Fibroblast of the aortic adventitia (primary cell): ENCODE measurements around the gene CWC22. TPM values are rescaled to one million over a fixed set of nuclear protein-coding genes. Genes with fewer than 3 reads are reported as not detected.

Experiments
- DNase-seq: peaks from one replicate; pipeline ENCODE4 v3.0.0-alpha.2; 2010; ENCODE audit warnings: low read depth
- H3K4me3 ChIP-seq: 2 replicates; pipeline ENCODE4 v1.5.1; 2011; ENCODE audit warnings: low read depth, mild to moderate bottlenecking, control low read depth, low read length, moderate library complexity
- total RNA-seq: library from RNA; depleted of rRNA; stranded (reverse); fragments of >200 nt; gene quantifications from 2 replicates; pipeline ENCODE4 v1.2.3, GENCODE V29; 2012; ENCODE audit warnings: low replicate concordance
- TF ChIP-seq, protein P1 (sequence below): IDR thresholded peaks from 2 replicates; pipeline ENCODE4 v1.5.1; 2011; ENCODE audit warnings: mild to moderate bottlenecking, low read length, control low read depth, inconsistent platforms; ENCODE audit not compliant: insufficient read depth

CWC22 gene
- total RNA-seq, 1 donor, result 38.8 TPM

DNA sequence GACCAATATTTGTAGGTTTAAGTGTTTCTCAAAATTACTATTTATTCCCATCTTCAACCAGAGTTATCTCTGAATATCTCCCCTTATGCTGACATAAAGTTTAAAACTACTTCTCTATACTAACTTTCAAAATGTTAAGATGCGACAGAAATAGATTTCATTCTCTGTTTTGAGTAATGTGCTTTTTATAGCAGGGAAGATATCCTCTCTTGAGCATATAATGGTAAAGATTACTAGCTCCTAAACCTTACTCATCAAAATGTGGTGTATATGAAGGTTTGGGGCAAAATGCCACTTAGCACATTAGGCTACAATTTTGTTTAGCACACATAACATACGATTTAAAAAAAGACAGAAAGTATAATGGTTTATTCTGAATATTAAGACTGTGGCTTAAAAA is 54.4 kb downstream of the CWC22 start:
- TF ChIP-seq, protein P1, sequence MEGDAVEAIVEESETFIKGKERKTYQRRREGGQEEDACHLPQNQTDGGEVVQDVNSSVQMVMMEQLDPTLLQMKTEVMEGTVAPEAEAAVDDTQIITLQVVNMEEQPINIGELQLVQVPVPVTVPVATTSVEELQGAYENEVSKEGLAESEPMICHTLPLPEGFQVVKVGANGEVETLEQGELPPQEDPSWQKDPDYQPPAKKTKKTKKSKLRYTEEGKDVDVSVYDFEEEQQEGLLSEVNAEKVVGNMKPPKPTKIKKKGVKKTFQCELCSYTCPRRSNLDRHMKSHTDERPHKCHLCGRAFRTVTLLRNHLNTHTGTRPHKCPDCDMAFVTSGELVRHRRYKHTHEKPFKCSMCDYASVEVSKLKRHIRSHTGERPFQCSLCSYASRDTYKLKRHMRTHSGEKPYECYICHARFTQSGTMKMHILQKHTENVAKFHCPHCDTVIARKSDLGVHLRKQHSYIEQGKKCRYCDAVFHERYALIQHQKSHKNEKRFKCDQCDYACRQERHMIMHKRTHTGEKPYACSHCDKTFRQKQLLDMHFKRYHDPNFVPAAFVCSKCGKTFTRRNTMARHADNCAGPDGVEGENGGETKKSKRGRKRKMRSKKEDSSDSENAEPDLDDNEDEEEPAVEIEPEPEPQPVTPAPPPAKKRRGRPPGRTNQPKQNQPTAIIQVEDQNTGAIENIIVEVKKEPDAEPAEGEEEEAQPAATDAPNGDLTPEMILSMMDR, result no peak
- no peak overlapping the region for H3K4me3 ChIP-seq
- DNase-seq, result no peak

DNA sequence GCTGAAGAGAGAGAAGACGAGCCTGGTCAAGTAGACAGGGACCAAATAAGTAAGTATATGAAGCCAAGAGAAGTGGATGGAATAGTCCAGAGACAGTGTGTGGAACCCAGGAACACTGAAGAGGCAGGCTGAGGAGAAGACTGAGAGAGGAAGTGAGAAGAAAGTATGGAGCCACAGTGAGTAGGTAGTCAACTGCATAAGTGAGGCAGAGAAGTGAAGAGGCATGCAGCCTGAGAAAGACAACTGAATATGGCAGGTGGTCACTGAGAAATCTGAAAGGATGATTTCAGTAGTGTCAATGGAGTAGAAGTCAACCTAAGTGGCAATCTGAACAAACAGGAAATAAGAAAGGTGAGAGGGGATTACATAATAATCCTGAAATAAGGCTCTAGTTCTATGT is 55.4 kb downstream of the CWC22 start:
- DNase-seq, result no peak
- no peak overlapping the region for H3K4me3 ChIP-seq
- TF ChIP-seq, protein P1, result no peak

DNA sequence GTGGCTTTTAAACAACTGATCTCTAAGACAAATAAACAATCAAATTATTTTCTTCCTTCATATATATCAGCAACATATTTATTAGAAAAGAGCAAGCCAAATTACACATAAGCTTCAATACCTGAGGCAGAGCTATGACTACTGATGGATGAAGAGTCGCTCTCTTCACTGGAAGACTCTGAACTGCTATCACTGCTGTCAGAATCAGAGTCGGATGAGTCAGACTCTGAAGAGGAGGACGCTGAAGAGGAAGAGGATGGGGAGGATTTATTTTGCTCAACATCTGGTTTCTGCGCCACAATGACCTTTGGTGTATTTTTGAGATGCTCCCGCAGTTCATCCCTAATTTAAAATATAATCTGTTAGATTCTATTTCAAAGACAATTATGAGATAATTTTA is 56.7 kb downstream of the CWC22 start:
- no peak for DNase-seq
- no peak overlapping the region for H3K4me3 ChIP-seq
- TF ChIP-seq, protein P1, result no peak

DNA sequence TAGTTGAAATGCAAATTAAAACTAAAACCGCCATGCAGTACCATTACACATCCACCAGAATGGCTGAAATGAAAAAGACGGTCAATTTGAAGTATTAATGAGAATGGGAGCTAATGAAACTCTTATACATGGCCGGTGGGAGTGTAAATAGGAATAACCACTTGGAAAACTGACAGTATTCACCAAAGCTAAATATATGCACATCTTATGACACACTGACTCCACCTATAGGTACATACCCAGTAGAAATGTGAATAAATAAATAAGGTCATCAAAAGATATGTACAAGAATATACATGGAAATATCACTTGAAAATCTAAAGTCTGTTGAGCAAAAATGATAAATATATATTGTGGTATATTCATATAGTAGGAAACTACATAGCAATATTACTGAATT is 57.7 kb downstream of the CWC22 start:
- no peak for DNase-seq
- TF ChIP-seq, protein P1, result no peak
- no peak overlapping the region for H3K4me3 ChIP-seq

DNA sequence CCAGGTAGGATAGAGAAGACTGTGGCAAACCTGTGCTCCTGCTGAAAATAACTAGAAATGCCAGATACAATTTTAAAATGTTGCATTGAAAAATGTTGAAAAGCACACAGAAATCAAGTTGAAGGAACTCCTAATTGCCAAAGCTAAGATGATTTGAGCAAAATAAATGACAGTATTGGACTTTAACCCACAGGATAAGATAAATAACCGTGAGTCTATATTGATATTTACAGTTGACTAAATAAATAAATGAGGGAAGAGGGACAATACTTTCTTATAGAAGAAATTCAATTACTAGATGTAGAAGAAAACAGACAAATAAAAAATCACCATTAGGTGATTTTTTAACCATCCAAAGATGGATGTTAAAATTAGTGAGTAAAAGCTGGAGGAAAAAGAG is 59.0 kb downstream of the CWC22 start:
- H3K4me3 ChIP-seq, result no peak overlapping the region
- TF ChIP-seq, protein P1, result no peak
- no peak for DNase-seq

DNA sequence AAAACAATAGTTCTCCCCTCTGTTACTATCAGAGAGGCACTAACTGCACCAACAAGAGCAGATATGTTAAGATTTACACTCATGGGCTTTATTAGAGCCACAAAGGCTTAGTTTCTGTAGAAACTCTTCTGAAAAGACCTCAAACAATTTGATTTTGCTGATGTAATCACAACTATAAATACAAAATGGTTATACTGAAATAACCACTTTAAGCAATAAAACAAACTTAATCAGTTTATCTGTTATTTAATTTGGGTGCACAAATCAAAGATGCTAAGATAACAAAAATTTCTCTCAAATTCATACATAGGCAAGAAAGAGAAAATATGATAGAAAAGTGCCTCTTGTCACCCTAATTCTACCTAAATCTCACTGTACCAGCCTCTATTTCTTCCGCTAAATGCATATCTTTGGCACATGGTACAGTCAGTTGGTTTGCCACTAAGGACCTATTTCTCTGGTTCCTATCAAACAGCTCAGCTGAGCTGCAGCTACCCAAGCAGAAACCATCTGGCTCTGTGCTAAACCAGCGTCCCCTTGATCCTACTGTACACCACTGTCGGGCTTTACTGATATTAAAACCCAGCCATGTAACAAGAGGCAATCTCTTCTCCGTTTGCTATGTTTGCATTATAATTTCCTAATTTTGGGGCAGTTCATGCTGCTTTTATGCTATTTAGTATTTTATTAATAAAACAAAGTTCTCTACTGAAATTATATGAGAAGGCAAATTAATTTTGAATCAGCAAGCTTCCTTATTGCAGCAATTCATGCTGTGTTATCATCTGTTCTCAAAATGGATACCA is 60.1 kb downstream of the CWC22 start:
- DNase-seq, result no peak
- H3K4me3 ChIP-seq, result no peak overlapping the region

More for the DNA sequence above, 60.1 kb downstream of the CWC22 start:
- TF ChIP-seq, protein P1, result no peak
